ENCODE measurements around the gene KBTBD12. TPM values are rescaled to one million over a fixed set of nuclear protein-coding genes. Genes with fewer than 3 reads are reported as not detected.

Gene KBTBD12
- total and polyA plus RNA-seq, 2 of the 13 experiments (the other 11 are each of a cell fraction or from before 2014, with no cell fraction given), result not detected

GRCh38 chr3:127988770-127989557, 73.9 kb downstream of the KBTBD12 start:
- Histone ChIP-seq H2AFZ (ENCODE audit: low read length) (no peak overlapping the region), H3K27me3 (ENCODE audit: control insufficient read depth in 1 of 2, insufficient read depth in 2 of 2, low read length in 2 of 2) (peaks cover 0 to 31% of the 10 kb centered on the region in 2 experiments; a peak in 2 of 5 replicates), H3K4me2 (ENCODE audit: low read depth, low read length) (no peak overlapping the region), H3K4me1 (ENCODE audit: insufficient read depth, low read length) (no peaks in the 10 kb centered on the region), H3K4me3 (replicated peaks in 1 of 3; ENCODE audit: insufficient read depth in 1 of 3, low read depth in 2 of 3, low read length in 3 of 3) (no peak overlapping the region), H3K27ac (ENCODE audit: extremely low read length, insufficient read depth, low read length) (no peak overlapping the region), H3K36me3 (replicated peaks in 1 of 2; ENCODE audit: control insufficient read depth in 1 of 2, insufficient read depth in 2 of 2, low read length in 2 of 2) (no peaks in the 10 kb centered on the region), H3K9me3 (ENCODE audit: low read length) (no peaks in the 10 kb centered on the region), H4K20me1 (ENCODE audit: insufficient read depth, low read length) (no peaks in the 10 kb centered on the region), H3K79me2 (ENCODE audit: insufficient read depth, low read length) (no peaks in the 10 kb centered on the region), H3K9ac (ENCODE audit: insufficient read depth, low read depth, low read length) (no peak overlapping the region)
- POLR2A ChIA-PET, result no interaction called here
- no TSS peak for BruUV-seq (replicated peaks)
- no peak for ATAC-seq
- in situ Hi-C loops (cut with HindIII; ENCODE audit: extremely low pct_ligation_motif_present, low pct_unique_long_range_greater_than_20kb), result no loop called here
- intact Hi-C loops (cut with micrococcal nuclease; ENCODE audit: unreplicated experiment), result no loop called here
- 5% methylated on average over 7 of the region's 11 CpGs for WGBS (ENCODE audit: low lambda C conversion rate)
- TF ChIP-seq PAX8 (CRISPR knock-in tag; IDR thresholded peaks at IDR 0.05; ENCODE audit: borderline replicate concordance), result no peak
- TF ChIP-seq ZNF629 (CRISPR knock-in tag; conservative IDR thresholded peaks at IDR 0.05), result no peak
- TF ChIP-seq ZNF549 (CRISPR knock-in tag; IDR thresholded peaks at IDR 0.05), result no peak
- TF ChIP-seq DZIP1 (CRISPR knock-in tag; IDR thresholded peaks at IDR 0.05), result no peak
- TF ChIP-seq GRHL1 (CRISPR knock-in tag; conservative IDR thresholded peaks at IDR 0.05), result no peak
- TF ChIP-seq ATF1 (CRISPR knock-in tag; IDR thresholded peaks at IDR 0.05), result no peak
- TF ChIP-seq ZNF737 (CRISPR knock-in tag; IDR thresholded peaks at IDR 0.05; ENCODE audit: borderline replicate concordance), result no peak
- TF ChIP-seq ZNF790 (CRISPR knock-in tag; IDR thresholded peaks at IDR 0.05; ENCODE audit: borderline replicate concordance), result no peak
- DNase-seq (ENCODE audit: low spot score), result no peak
- CTCF ChIA-PET (ENCODE audit: low intra/inter-chr PET ratio, low total read pairs), result no interaction called here
- no peak for FAIRE-seq

All from HepG2 (cell line).